ENCODE results near the gene MDH1B.
"Not testable (repeated sequence)": the region's sequence is repeated elsewhere in the genome, so short reads cannot be mapped to it uniquely, and the experiment has no call there.

MDH1B gene

DNA sequence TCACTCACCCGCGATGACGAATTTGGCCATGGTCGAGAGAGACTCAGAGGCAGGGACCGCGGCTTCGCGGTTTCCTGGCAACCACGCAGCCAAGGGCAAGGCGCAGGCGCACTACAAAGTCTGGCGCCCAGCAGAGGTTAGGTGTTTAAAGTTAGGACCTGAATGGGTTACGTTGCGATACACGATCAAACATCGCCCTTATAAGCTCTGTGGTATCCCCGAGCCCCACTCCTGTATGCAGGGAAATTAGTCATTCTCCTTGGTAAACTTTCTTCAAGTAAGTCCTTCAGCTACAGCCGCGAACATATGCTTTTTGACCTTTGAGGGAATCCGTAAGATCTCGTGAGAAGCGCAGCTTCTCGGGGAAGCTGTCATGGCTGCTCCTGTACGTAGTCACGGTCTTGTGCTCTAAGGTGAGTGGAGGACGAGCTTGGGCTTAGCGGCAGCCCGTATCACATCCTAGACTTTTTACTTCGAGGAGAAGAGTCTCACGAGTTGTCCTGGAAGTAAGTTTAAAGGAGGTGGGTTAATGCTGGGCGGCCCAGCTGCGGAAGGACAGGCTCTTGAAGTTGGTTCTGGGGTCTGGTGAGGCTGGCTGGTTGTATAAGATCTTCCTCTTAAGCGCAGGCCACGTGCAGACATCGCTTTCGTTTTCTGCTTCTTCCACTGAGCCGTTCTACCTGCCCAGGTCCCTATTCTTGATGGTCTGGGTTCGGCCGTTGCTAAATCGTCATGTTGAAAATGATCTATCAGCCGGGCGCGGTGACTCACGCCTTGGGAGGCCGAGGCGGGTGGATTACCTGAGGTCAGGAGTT, at the start of gene MDH1B, which contains the start of gene FASTKD2:
TSS of gene MDH1B (minus strand) at position 87 of the 815 bp plus-strand sequence. CDS start at position 30, 57 bp downstream.
TSS of gene FASTKD2 (plus strand) at position 365 of the 815 bp plus-strand sequence. CDS start 1,088 bp downstream, outside the sequence.
- DNase-seq: peak; percentile 80

DNA sequence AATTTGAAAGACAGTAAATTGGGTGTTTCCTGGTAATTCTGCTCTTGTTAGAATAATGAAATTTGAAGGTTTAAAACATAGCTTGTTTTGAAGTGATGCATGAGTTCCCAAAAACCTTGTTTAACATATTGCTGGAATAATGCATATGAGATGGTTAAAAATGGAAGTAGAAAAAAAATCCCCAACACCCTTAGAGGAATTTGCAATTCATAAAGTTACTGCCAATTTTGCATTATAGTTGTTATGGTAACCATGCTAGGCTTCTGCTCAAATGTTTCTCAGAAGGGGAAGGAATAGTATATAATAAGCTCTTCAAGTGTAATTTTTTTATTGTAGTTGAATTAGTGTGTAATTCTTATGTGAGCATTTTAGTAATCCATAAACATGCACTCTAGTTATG, 49.4 kb upstream of the MDH1B start:
- no peak for DNase-seq

GRCh38 chr2:206812471-206812870, 47.3 kb upstream of the MDH1B start:
- DNase-seq: not testable (repeated sequence)

GRCh38 chr2:206807624-206808023, 42.5 kb upstream of the MDH1B start:
- not testable (repeated sequence) for DNase-seq

DNA sequence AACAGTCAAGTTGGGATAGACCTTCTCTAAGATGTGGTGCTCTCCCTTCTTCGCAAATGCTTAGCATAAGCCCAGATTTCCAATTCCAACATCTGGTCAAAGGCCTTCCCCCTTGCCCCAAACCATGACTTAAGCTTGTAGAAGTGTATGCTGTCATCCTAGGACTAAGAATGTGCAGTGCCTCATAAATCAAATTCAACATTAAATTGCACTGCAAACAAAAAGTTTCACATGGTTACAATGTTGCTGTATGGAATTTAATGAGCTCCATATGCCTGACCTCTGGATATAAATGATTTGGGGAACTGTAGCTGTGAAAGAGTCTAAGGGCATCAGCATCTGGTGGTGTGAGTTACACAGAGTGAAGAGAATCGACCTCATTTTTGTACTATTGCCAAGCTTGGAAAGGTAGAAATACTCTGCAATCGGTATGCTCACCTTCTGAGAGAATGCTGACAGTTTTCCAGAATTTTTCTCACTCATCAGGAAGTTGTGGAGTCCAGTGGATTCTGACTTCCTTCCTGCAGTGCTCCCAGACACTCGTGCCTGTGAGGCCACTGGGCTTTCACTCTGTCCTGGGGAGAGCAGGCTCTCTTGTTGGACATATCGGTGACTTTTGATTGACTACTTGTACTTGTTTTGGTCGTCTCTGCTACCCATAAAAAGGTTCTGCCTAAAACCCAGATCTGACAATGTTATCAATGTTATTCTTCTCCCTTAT, 40.9 kb upstream of the MDH1B start:
- DNase-seq: no peak

DNA sequence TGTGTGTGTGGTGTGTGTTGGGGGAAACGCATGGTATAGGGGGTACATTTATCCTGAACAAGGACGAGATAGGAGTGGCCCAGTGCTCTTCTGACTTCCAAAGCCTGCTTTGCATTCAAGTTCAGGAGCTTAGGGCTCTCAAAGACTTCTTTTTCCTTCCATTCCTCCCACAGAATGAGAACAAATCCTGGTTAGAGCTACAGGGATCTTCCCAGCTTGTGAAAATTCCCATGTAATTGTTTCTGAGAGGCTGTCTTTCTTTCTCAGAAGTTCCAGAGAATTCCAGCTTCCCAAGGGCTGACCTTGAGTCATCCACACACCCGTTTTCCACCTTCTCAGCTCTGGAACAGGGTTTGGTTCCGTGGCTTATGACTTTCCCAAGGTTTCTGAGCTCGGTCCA, 39.2 kb upstream of the MDH1B start:
- no peak for DNase-seq

- no peak for DNase-seq
Observed at GRCh38 chr2:206802654-206803514, 37.8 kb upstream of the MDH1B start.

GRCh38 chr2:206801418-206802189, 36.5 kb upstream of the MDH1B start:
- no peak for DNase-seq

GRCh38 chr2:206800506-206801417, 35.6 kb upstream of the MDH1B start:
- peak; percentile 52 for DNase-seq

GRCh38 chr2:206799083-206799482, 34.0 kb upstream of the MDH1B start:
- no peak for DNase-seq

DNA sequence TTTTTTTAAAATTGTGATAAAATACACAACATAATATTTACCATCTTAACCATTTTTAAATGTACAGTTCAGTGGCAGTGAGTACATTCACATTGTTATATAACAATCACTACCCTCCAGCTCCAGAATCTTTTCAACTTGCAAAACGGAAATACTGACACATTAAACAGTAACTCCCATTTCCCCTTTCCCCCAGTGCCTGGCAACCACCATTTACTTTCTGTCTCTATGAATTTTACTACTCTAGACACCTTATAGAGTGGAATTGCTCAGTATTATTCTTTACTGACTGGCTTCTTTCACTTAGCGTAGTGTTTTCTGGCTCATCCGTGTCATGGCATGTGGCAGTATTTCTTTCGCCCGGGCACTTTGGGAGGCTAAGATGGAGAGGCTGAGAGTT, 32.9 kb upstream of the MDH1B start:
- no peak for DNase-seq

GRCh38 chr2:206797376-206797775, 32.2 kb upstream of the MDH1B start:
- DNase-seq: peak; percentile 23

DNA sequence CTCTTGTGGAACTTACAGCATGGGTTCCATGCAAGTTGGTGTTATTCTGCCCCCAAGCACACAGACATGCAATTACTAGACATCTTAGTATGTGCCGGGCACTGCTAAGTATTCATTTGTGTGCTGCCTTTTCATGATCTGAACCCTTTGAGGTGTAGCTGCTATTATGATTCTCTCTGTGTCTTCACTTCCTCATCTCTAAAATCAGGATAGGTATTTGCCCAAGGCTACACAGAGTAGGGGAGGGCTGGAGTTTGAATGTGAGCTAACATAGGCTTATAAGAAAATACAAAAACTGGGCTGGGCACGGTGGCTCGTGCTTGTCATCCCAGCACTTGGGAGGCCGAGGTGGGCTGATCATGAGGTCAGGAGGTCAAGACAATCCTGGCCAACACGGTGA, 27.5 kb upstream of the MDH1B start:
- no peak for DNase-seq

- no peak for DNase-seq
Observed at GRCh38 chr2:206790311-206790935, 25.3 kb upstream of the MDH1B start.

DNA sequence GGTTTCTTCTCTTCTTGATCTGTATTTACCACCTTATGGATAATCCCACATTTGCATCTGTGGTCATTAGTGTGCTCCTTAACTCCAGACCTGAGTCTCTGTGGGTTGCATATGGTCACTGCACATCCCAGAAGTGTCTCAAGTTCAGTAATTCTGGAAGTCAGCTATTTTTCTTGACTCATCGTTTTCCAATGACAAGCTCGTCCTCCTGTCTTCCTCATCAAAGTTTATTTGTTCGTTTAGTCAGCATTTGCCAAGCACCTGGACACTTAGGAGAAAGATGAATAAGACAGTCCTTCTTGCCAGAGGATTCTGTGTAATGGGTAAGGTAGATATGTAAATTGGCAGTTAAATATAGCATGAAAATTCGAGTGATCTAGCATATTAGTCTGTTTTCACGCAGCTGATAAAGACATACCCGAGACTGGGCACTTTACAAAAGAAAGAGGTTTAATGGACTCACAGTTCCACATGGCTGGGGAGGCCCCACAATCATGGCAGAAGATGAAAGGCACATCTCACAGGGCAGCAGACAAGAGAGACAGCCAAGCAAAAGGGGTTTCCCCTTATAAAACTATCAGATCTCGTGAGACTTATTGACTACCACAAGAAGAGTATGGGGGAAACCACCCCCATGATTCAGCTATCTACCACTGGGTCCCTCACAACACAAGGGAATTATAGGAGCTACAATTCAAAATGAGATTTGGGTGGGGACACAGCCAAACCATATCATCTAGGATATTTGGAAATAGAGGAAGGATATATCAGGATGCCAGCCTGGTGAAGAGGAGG, 19.6 kb upstream of the MDH1B start:
- DNase-seq: no peak

DNA sequence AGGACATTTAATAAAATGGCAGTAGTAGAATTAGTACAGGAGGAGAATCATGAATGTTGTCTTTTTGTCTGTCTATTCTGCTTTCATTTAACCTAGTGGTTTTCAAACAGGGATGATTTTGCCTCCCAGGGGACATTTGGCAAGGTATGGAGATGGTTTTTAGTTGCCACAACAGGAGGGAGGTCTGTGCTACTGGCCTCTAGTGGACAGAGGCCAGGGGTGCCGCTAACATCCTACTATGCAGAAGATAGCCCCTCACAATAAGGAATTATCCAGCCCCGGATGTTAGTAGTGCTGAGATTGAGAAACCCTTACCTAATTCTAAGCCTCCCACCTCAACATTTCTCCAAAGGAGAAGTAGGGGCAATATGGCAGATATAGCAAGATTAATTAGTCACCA, 18.6 kb upstream of the MDH1B start:
- DNase-seq: no peak

- DNase-seq: no peak
Observed at GRCh38 chr2:206780671-206781070, 15.5 kb upstream of the MDH1B start.

DNA sequence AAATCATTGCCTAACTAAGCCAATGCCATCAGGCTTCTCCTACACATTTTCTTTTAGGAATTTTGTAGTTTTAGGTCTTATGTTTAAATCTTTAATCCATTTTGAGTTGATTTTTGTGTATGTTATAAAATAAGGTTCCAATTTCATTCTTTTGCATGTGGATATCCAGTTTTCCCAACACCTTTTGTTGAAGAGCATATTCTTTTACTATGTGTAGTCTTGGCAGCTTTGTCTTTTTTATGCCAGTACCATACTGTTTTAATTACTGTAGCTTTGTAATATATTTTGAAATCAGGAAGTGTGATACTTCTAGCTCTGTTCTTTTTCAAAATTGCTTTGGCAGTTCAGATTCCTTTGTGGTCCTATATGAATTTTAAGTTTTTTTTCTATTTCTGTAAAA, 11.3 kb upstream of the MDH1B start:
- DNase-seq: no peak

GRCh38 chr2:206774871-206775270, 9.7 kb upstream of the MDH1B start:
- DNase-seq: no peak
